Endothelial cell of umbilical vein (primary cell): Measurements from ENCODE around the gene EYS.

ENCODE experiments used
- CTCF ChIP-seq, 2 donors: IDR thresholded peaks; 1 replicate in 1 of 2; 2 replicates in 1 of 2; pipeline ENCODE4 v1.5.1; 2011; ENCODE audit warnings: low read length in 2 of 2, mild to moderate bottlenecking in 2 of 2, moderate library complexity in 2 of 2, control low read depth in 1 of 2, inconsistent platforms in 1 of 2, low read depth in 1 of 2; ENCODE audit not compliant: insufficient read depth in 1 of 2; ENCODE audit errors: extremely low read depth in 1 of 2
- EZH2 ChIP-seq: IDR thresholded peaks from 2 replicates; pipeline ENCODE4 v1.6.1; 2012; ENCODE audit warnings: borderline replicate concordance, low read depth, mild to moderate bottlenecking, moderate library complexity, low read length, inconsistent platforms; ENCODE audit not compliant: severe bottlenecking
- GATA2 ChIP-seq: IDR thresholded peaks from 2 replicates; pipeline ENCODE4 v1.7.0; 2011; ENCODE audit warnings: low read depth, mild to moderate bottlenecking, moderate library complexity, mixed read lengths, low read length; ENCODE audit not compliant: insufficient read length, insufficient read depth
- JUN ChIP-seq: IDR thresholded peaks from 2 replicates; pipeline ENCODE4 v1.6.1; 2011; ENCODE audit warnings: borderline replicate concordance, low read depth; ENCODE audit not compliant: insufficient read length, insufficient read depth
- MAX ChIP-seq: IDR thresholded peaks from 2 replicates; pipeline ENCODE4 v1.6.1; 2011; ENCODE audit not compliant: insufficient read depth, insufficient read length
- MYC ChIP-seq: IDR thresholded peaks from one replicate; pipeline ENCODE4 v1.6.1; 2011; ENCODE audit warnings: mild to moderate bottlenecking, low read depth, low read length
- POLR2A ChIP-seq: IDR thresholded peaks from 2 replicates; pipeline ENCODE4 v1.6.1; 2012; ENCODE audit warnings: low read depth, mild to moderate bottlenecking, control low read depth, low read length
- POLR2AphosphoS5 ChIP-seq: IDR thresholded peaks from 2 replicates; pipeline ENCODE4 v1.6.1; 2012; ENCODE audit warnings: low read depth, mild to moderate bottlenecking, control low read depth, low read length, moderate library complexity; ENCODE audit not compliant: insufficient read depth

- TF ChIP-seq CTCF (IDR thresholded peaks at IDR 0.05; ENCODE audit: extremely low read depth in 1 of 2, insufficient read depth in 1 of 2, low read depth in 1 of 2, low read length in 2 of 2) (no peak), EZH2 (no peak), POLR2A (no peak), POLR2AphosphoS5 (no peak), MAX (no peak), MYC (no peak), GATA2 (no peak), JUN (no peak)
Observed at GRCh38 chr6:65566117-65566516, 140.9 kb downstream of the EYS start.
